Activated CD4-positive, alpha-beta T cell treated with anti-CD3 and anti-CD28 coated beads for 4 hours (primary cell): Measurements from ENCODE around the gene PLD4.

ENCODE experiments used
- DNase-seq, 2 donors: peaks; one replicate each; pipeline ENCODE4 v3.0.0-alpha.2; 2020

Gene PLD4

GRCh38 chr14:104957146-104958113 is 32.8 kb downstream of the PLD4 start:
- DNase-seq, result no peak

- no peak for DNase-seq
Observed at GRCh38 chr14:104964546-104964945, 39.9 kb downstream of the PLD4 start.

GRCh38 chr14:104965561-104966231 is 41.0 kb downstream of the PLD4 start:
- no peak for DNase-seq

DNA sequence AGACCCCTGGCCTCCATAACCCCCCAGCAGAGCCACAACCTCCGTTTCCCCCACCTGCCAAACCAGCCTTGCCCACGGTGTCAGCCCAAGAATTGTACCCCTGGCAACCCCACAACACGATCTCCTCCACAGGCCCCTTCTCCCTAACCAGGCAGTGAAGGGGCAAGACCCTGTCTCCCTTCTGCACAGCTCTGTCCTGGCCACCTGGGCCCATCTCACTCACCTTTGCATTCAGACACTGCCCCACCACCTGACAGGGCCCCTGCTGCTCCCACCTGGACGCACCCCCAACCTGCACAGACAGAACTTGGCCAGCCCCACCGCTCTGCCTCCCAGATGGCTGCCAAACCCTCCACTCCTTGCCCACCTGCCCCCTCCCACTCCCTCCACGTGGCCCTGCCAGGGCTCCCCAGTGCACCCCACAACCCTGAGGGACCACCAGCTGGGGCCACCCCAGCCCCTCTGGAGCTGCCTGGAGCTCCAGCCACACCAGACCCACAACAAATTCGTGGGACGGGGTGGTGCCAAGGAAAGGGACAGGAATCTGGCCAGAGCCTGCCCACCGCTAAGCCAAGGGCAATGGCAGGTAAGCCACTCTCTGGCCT is 41.7 kb downstream of the PLD4 start:
- DNase-seq, result no peak

GRCh38 chr14:104966981-104967385 is 42.3 kb downstream of the PLD4 start:
- no peak for DNase-seq

- DNase-seq, result no peak
Observed at GRCh38 chr14:104967386-104968152, 42.9 kb downstream of the PLD4 start.

DNA sequence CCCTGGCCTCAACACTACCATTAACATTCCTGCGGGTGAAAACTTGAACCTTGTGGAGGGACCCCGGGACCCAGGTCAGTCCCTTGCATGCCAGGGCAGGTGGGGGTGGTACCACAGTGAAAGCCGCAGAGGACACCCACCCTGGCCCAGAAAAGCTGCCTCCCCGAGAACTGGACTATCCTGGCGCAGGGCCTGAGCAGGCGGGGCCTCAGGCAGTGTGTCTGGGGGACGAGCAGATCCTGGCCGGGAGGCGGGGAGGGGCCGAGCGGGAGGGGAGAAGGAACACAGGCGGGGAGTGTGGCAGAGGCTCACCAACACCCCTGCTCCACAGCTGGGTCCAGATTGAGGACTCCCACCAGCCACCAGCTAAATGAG is 43.5 kb downstream of the PLD4 start:
- DNase-seq, result no peak

- no peak for DNase-seq
Observed at GRCh38 chr14:104968541-104969401, 44.1 kb downstream of the PLD4 start.

GRCh38 chr14:104969741-104970230 is 45.1 kb downstream of the PLD4 start:
- no peak for DNase-seq

DNA sequence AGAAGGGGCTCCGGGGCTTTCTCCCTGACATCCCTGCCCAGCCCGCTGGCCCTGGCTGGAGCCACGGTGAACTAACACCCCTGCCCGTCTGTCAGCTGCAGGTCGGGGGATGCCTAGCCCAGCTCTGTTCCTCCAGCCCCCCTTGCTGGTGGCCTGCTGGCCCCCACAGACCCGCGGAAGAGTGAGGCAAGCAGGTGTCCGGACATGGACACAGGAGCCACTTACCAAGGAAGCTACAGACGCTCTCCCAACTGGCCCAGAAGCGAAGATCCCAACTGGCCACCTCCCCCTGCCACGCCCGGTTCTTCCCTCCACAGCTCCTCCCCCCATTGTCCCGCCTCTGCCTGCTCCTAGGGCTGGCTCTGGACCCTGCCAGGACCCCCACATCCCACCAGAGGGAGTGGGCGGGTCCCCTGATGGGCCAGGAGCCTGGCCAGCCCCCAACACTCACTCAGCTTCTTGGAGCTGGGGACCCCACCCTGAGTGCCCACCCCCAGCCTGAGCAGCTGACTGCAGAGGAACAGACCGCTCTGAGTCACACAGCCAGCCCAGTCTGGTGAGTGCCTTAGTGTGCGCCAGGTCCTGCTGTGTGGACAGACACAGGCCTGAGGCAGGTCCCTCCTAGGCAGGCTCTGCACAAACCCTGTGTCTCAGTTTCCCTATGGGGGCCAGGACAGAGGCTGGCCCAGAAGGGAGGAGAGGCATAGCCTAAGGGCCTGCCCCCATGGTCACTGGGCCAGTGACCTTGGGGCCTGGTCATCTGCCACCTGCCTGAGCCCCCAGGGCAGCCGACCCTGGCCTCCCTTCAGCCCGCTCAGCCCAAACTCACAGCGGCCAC is 45.8 kb downstream of the PLD4 start:
- DNase-seq, result no peak

GRCh38 chr14:104971447-104972240 is 47.0 kb downstream of the PLD4 start:
- no peak for DNase-seq

DNA sequence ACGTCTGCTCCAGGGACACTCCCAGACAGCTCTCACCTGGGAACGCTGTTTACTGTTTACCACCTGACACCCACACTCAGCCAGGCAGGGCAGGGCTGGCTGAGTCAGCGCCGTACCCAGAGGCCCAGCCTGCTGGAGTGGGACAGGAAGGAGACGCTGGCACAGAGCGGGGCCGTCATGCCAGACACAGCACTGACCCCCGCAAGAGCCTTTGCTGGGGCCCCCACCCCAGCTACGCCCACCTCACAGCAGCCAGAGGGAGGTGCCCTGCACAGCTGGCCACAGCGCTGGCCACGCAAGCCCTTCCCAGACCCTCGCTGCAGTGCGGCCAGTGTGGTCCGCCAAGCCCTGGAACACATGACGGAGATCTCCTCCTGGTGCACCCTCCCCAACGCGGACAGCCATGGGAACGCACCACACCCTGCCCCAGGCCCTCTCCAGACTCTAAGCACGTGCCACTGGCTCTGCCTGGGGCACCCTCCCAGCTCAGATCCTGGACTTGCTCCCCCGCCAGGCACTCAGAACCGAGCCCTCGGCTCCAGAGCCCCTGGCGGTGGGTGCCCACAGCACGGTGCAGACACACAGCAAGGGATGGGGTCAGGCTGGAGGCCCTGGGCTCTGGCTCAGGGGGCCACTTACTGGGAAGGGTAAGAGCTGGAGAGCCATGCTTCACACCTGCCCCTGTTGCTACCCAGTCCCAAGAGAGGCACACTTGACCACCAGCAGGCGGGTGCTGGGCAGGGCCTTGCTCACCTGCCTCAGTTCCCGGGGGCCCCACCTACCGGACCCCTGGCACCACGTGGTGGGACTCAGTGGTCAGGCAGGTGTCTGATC is 47.8 kb downstream of the PLD4 start:
- no peak for DNase-seq

- no peak for DNase-seq
Observed at GRCh38 chr14:104973135-104973384, 48.4 kb downstream of the PLD4 start.

GRCh38 chr14:104973385-104974145 is 48.9 kb downstream of the PLD4 start:
- no peak for DNase-seq

DNA sequence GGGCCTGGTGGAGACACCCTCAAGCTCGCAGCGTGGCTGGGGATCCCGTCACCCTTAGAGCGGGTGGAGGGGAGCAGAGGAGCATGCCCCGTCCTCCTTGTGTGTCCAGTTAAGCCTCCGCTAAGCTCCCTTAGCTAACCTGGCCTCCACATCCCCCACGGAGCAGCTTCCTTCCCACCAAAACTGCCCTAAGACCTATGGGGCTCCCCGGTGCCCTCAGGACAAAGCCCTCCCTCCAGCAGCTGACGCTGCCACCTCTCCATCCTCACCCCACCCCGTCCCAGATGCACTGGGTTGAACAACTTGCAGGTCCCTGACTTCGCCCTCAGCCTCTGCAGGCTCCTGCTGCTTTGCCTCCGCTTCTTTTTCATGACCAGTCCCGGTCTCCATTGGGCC is 49.5 kb downstream of the PLD4 start:
- DNase-seq, result no peak

- no peak for DNase-seq
Observed at GRCh38 chr14:104974665-104975390, 50.1 kb downstream of the PLD4 start.

- DNase-seq, result no peak
Observed at GRCh38 chr14:104975481-104976197, 51.0 kb downstream of the PLD4 start.
